Smooth muscle cell of the brain vasculature (primary cell): Measurements from ENCODE around the gene ERBIN.
"Not testable (repeated sequence)": the region's sequence is repeated elsewhere in the genome, so short reads cannot be mapped to it uniquely, and the experiment has no call there.

Source experiments
- DNase-seq: peaks from one replicate; pipeline ENCODE4 v3.0.0-alpha.2; 2012; ENCODE audit warnings: low read depth, low spot score

Gene ERBIN

GRCh38 chr5:66002415-66002814 lies 76.0 kb downstream of the ERBIN start:
- DNase-seq: no peak

GRCh38 chr5:66004216-66004615 lies 77.8 kb downstream of the ERBIN start:
- DNase-seq: no peak

GRCh38 chr5:66009277-66009676 lies 82.9 kb downstream of the ERBIN start:
- no peak for DNase-seq

- DNase-seq: no peak
Measured at GRCh38 chr5:66010476-66010875, 84.1 kb downstream of the ERBIN start.

- DNase-seq: no peak
Measured at GRCh38 chr5:66012271-66012670, 85.9 kb downstream of the ERBIN start.

- DNase-seq: no peak
Measured at GRCh38 chr5:66013397-66013796, 87.0 kb downstream of the ERBIN start.

- DNase-seq: no peak
Measured at GRCh38 chr5:66013906-66014305, 87.5 kb downstream of the ERBIN start.

- DNase-seq: no peak
Measured at GRCh38 chr5:66015196-66015960, 89.0 kb downstream of the ERBIN start.

- DNase-seq: no peak
Measured at GRCh38 chr5:66021585-66021984, 95.2 kb downstream of the ERBIN start.

- DNase-seq: no peak
Measured at GRCh38 chr5:66039296-66039695, 112.9 kb downstream of the ERBIN start.

GRCh38 chr5:66039701-66040100 lies 113.3 kb downstream of the ERBIN start:
- no peak for DNase-seq

GRCh38 chr5:66041627-66042026 lies 115.3 kb downstream of the ERBIN start:
- DNase-seq: no peak

GRCh38 chr5:66057239-66057638 lies 130.9 kb downstream of the ERBIN start:
- no peak for DNase-seq

- not testable (repeated sequence) for DNase-seq
Measured at GRCh38 chr5:66061320-66061719, 134.9 kb downstream of the ERBIN start.

- not testable (repeated sequence) for DNase-seq
Measured at GRCh38 chr5:66063061-66063460, 136.7 kb downstream of the ERBIN start.

GRCh38 chr5:66066826-66067225 lies 140.5 kb downstream of the ERBIN start:
- DNase-seq: no peak

- no peak for DNase-seq
Measured at GRCh38 chr5:66072031-66072430, 145.7 kb downstream of the ERBIN start.

GRCh38 chr5:66074901-66075300 lies 148.5 kb downstream of the ERBIN start:
- DNase-seq: no peak

GRCh38 chr5:66080664-66081063 lies 154.3 kb downstream of the ERBIN start:
- DNase-seq: no peak

GRCh38 chr5:66089384-66089783 lies 163.0 kb downstream of the ERBIN start:
- no peak for DNase-seq

- DNase-seq: no peak
Measured at GRCh38 chr5:66100851-66101250, 174.5 kb downstream of the ERBIN start.

GRCh38 chr5:66113160-66113559 lies 186.8 kb downstream of the ERBIN start:
- DNase-seq: no peak

- DNase-seq: no peak
Measured at GRCh38 chr5:66118304-66118703, 191.9 kb downstream of the ERBIN start.
